HepG2 (cell line): ENCODE measurements around the gene ZFP14. TPM values are rescaled to one million over a fixed set of nuclear protein-coding genes. Genes with fewer than 3 reads are reported as not detected.

Experiments
- ATAC-seq: fragments of 200-7000 bp; cut with Tn5 transposase; 3 replicates; pipeline ENCODE4 v1.9.1; 2020; ENCODE audit warnings: mild to moderate bottlenecking, moderate library complexity
- BruUV-seq: library from RNA; stranded (reverse); fragments of 400-500 nt; replicated peaks from 2 replicates; lab custom pipeline; 2021; lab: Mats Ljungman, UMichigan
- CTCF ChIA-PET: fragments of 300-600 bp; formaldehyde crosslinking; extraction: SDS; loops from one replicate; lab custom pipeline; 2021; ENCODE audit warnings: low total read pairs, inconsistent platforms, low intra/inter-chr PET ratio; lab: Yijun Ruan, JAX
- POLR2A ChIA-PET: fragments of 350-600 bp; sonication (Branson Sonifier 250); formaldehyde crosslinking; loops from one replicate; lab custom pipeline; 2020; ENCODE audit warnings: antibody characterized with exemption, inconsistent platforms; lab: Yijun Ruan, JAX
- DNase-seq: peaks from one replicate; pipeline ENCODE4 v3.0.0-alpha.2; 2015; ENCODE audit warnings: low spot score
- FAIRE-seq: peaks from 3 replicates; lab custom pipeline; 2011; peaks lifted over from hg19 to GRCh38; lab: Jason Lieb, UNC
- H2AFZ ChIP-seq: one replicate; pipeline ENCODE4 v1.6.1; 2011; ENCODE audit warnings: low read length, inconsistent platforms
- H3K27ac ChIP-seq: fragments of 300-600 bp; 3 replicates; pipeline ENCODE4 v1.8.0; 2011; ENCODE audit warnings: mixed run types, mild to moderate bottlenecking, mixed read lengths, low read length, inconsistent platforms; ENCODE audit not compliant: insufficient read depth; ENCODE audit errors: extremely low read length
- H3K27me3 ChIP-seq, 2 experiments: fragments of 200-600 bp in 1 of 2; 2 replicates in 1 of 2; 3 replicates in 1 of 2; pipeline versions ENCODE4 v1.6.0 to v1.8.0; 2011; ENCODE audit warnings: low read length in 2 of 2, mild to moderate bottlenecking in 2 of 2, moderate library complexity in 2 of 2, inconsistent platforms in 1 of 2; ENCODE audit not compliant: insufficient read depth in 2 of 2, control insufficient read depth in 1 of 2
- H3K36me3 ChIP-seq, 2 experiments: fragments of 200-600 bp in 1 of 2; replicated peaks in 1 of 2; 2 replicates in 1 of 2; 3 replicates in 1 of 2; pipeline versions ENCODE4 v1.5.1 to v1.8.0; 2011; ENCODE audit warnings: low read length in 2 of 2, inconsistent platforms in 1 of 2; ENCODE audit not compliant: insufficient read depth in 2 of 2, control insufficient read depth in 1 of 2
- H3K4me1 ChIP-seq: 2 replicates; pipeline ENCODE4 v1.5.1; 2012; ENCODE audit warnings: low read length, inconsistent platforms; ENCODE audit not compliant: insufficient read depth
- H3K4me2 ChIP-seq: 2 replicates; pipeline ENCODE4 v1.6.0; 2011; ENCODE audit warnings: low read depth, low read length, inconsistent platforms
- H3K4me3 ChIP-seq, 3 experiments: fragments of 200-600 bp in 1 of 3; sonication (generic), shearing (Covaris generic) in 1 of 3; replicated peaks in 1 of 3; 2 replicates each; pipeline ENCODE4 v1.5.1; 2011 to 2016; ENCODE audit warnings: low read length in 3 of 3, inconsistent platforms in 2 of 3, low read depth in 2 of 3, mild to moderate bottlenecking in 2 of 3, control low read depth in 1 of 3, mixed read lengths in 1 of 3; ENCODE audit not compliant: insufficient read depth in 1 of 3
- H3K79me2 ChIP-seq: one replicate; pipeline ENCODE4 v1.6.1; 2011; ENCODE audit warnings: low read length, inconsistent platforms; ENCODE audit not compliant: insufficient read depth
- H3K9ac ChIP-seq: 2 replicates; pipeline ENCODE4 v1.6.0; 2011; ENCODE audit warnings: mild to moderate bottlenecking, low read depth, low read length, inconsistent platforms; ENCODE audit not compliant: insufficient read depth
- H3K9me3 ChIP-seq: 2 replicates; pipeline ENCODE4 v1.5.1; 2012; ENCODE audit warnings: mild to moderate bottlenecking, low read length
- H4K20me1 ChIP-seq: 2 replicates; pipeline ENCODE4 v1.6.0; 2011; ENCODE audit warnings: inconsistent platforms, mild to moderate bottlenecking, low read length, moderate library complexity; ENCODE audit not compliant: insufficient read depth
- MTA3 ChIP-seq: sonication (generic); formaldehyde crosslinking; IDR thresholded peaks from 2 replicates; pipeline ENCODE4 v1.4.0; 2020; ENCODE audit warnings: missing genetic modification reagents
- RELA ChIP-seq: sonication (generic); formaldehyde crosslinking; IDR thresholded peaks from 2 replicates; pipeline ENCODE4 v1.4.0; 2020; ENCODE audit warnings: missing genetic modification reagents
- RXRB ChIP-seq: IDR thresholded peaks from 2 replicates; pipeline ENCODE4 v1.6.1; 2016; ENCODE audit warnings: borderline replicate concordance, missing genetic modification reagents, missing compliant biosample characterization
- SMAD1 ChIP-seq: sonication (generic); formaldehyde crosslinking; IDR thresholded peaks from 2 replicates; pipeline ENCODE4 v1.4.0; 2020; ENCODE audit warnings: missing genetic modification reagents, low read depth, mild to moderate bottlenecking, borderline replicate concordance
- SMARCC2 ChIP-seq: fragments of 450-650 bp; IDR thresholded peaks from 2 replicates; pipeline ENCODE4 v1.6.1; 2017; ENCODE audit warnings: antibody characterized with exemption, mild to moderate bottlenecking
- SMARCE1 ChIP-seq: fragments of 450-650 bp; IDR thresholded peaks from 2 replicates; pipeline ENCODE4 v1.6.1; 2017; ENCODE audit warnings: borderline replicate concordance
- UBTF ChIP-seq: sonication (generic); formaldehyde crosslinking; IDR thresholded peaks from 2 replicates; pipeline ENCODE4 v1.4.0; 2020; ENCODE audit warnings: mild to moderate bottlenecking, missing genetic modification reagents
- ZBTB14 ChIP-seq: sonication (generic); formaldehyde crosslinking; IDR thresholded peaks from 2 replicates; pipeline ENCODE4 v1.4.0; 2020; ENCODE audit warnings: missing genetic modification reagents
- ZNF317 ChIP-seq: sonication (generic); formaldehyde crosslinking; IDR thresholded peaks from 2 replicates; pipeline ENCODE4 v1.5.0; 2020; ENCODE audit warnings: mild to moderate bottlenecking, missing genetic modification reagents
- ZNF558 ChIP-seq: sonication (generic); formaldehyde crosslinking; IDR thresholded peaks from 2 replicates; pipeline ENCODE4 v1.9.0; 2022; ENCODE audit warnings: mild to moderate bottlenecking, missing genetic modification reagents, borderline replicate concordance
- ZNF7 ChIP-seq: IDR thresholded peaks from 2 replicates; pipeline ENCODE4 v1.6.1; 2016; ENCODE audit warnings: missing biosample characterization, missing genetic modification reagents
- WGBS: methylation state at CpG from one replicate; pipeline ENCODE4 v1.1.6; 2017; ENCODE audit warnings: low lambda C conversion rate; 5-methylcytosine and 5-hydroxymethylcytosine counted together
- in situ Hi-C: cut with HindIII; loops from 2 replicates; pipeline ENCODE4 v1.10.0; 2017; ENCODE audit warnings: low pct_unique_long_range_greater_than_20kb; ENCODE audit not compliant: extremely low pct_ligation_motif_present
- intact Hi-C: fragments of 100-400 bp; cut with micrococcal nuclease; formaldehyde crosslinking; loops from one replicate; pipeline ENCODE4 v1.10.0; 2022; ENCODE audit not compliant: unreplicated experiment
- polyA plus RNA-seq, 8 experiments: library from polyadenylated mRNA; depleted of rRNA in 3 of 8; stranded (reverse) in 7 of 8; unstranded in 1 of 8; fragments of >200 nt; fragmentation: Illumina TruSeq in 4 of 8; extraction: Trizol in 4 of 8; gene quantifications; 2 replicates each; pipeline versions ENCODE4 v1.2.1 to v1.2.3, GENCODE V29; 2011 to 2016; ENCODE audit warnings: low read depth in 4 of 8, missing spikeins in 1 of 8, mixed read lengths in 1 of 8; ENCODE audit not compliant: insufficient read depth in 1 of 8
- total RNA-seq, 5 experiments: library from RNA; depleted of rRNA; stranded (reverse); fragments of >200 nt; fragmentation: Illumina TruSeq; extraction: Trizol; gene quantifications; 2 replicates each; pipeline ENCODE4 v1.2.3, GENCODE V29; 2016; ENCODE audit warnings: low read depth in 1 of 5
- TF ChIP-seq, protein P1 (sequence below): sonication (generic); formaldehyde crosslinking; IDR thresholded peaks from 2 replicates; pipeline ENCODE4 v1.4.0; 2020; ENCODE audit warnings: mild to moderate bottlenecking, missing genetic modification reagents
- TF ChIP-seq, protein P2 (sequence below): sonication (generic); formaldehyde crosslinking; IDR thresholded peaks from 2 replicates; pipeline ENCODE4 v1.4.0; 2020; ENCODE audit warnings: low read depth, mild to moderate bottlenecking, missing genetic modification reagents
- TF ChIP-seq, protein P3 (sequence below): sonication (generic); formaldehyde crosslinking; conservative IDR thresholded peaks from 2 replicates; pipeline ENCODE4 v1.5.0; 2020; ENCODE audit warnings: missing genetic modification reagents

ZFP14 gene
- total and polyA plus RNA-seq, 2 of the 13 experiments (the other 11 are each of a cell fraction or from before 2014, with no cell fraction given): 2.0 to 5.0 TPM

DNA sequence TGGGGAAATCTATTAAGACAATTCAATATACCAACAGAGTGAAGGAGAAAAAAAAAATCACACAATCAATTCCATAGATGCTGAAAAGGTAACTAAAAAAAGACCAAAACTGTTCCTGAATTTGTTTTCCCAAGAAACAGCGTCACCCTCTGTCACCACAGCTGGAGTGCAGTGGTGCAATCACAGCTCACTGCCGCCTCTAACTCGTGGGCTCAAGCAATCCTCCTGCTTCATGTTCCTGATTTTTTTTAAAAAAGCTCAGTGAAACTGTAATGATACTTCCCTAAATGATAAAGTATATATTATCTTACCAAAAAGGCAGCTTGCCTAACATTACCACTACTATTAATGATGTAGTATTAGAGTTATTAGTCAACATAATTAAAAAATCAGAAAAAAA is 19.6 kb upstream of the ZFP14 start:
- 54% methylated on average over 3 of the region's 3 CpGs for WGBS
- Histone ChIP-seq H3K4me2 (no peak overlapping the region), H3K4me1 (no peaks in the 10 kb centered on the region), H3K79me2 (no peaks in the 10 kb centered on the region), H3K9me3 (peaks cover 43% of the 10 kb centered on the region), H4K20me1 (no peaks in the 10 kb centered on the region), H3K36me3 (peaks cover 4 to 22% of the 10 kb centered on the region in 2 experiments; a peak in 4 of 5 replicates), H3K27me3 (no peaks in the 10 kb centered on the region), H3K9ac (no peak overlapping the region), H3K4me3 (no peak overlapping the region), H3K27ac (no peak overlapping the region), H2AFZ (no peak overlapping the region)
- DNase-seq (no peak), ATAC-seq (no peak), FAIRE-seq (no peak)
- in situ Hi-C loops (no loop called here), intact Hi-C loops (no loop called here)
- ChIA-PET POLR2A (no interaction called here), CTCF (no interaction called here)
- no TSS peak for BruUV-seq
- TF ChIP-seq UBTF (CRISPR knock-in tag) (no peak), ZNF317 (CRISPR knock-in tag) (no peak), MTA3 (CRISPR knock-in tag) (no peak), ZNF7 (CRISPR knock-in tag) (no peak), ZNF558 (no peak), RELA (CRISPR knock-in tag) (no peak), SMAD1 (no peak), ZBTB14 (CRISPR knock-in tag) (no peak), SMARCE1 (no peak), RXRB (CRISPR knock-in tag) (no peak), SMARCC2 (no peak)
- TF ChIP-seq, protein P1, sequence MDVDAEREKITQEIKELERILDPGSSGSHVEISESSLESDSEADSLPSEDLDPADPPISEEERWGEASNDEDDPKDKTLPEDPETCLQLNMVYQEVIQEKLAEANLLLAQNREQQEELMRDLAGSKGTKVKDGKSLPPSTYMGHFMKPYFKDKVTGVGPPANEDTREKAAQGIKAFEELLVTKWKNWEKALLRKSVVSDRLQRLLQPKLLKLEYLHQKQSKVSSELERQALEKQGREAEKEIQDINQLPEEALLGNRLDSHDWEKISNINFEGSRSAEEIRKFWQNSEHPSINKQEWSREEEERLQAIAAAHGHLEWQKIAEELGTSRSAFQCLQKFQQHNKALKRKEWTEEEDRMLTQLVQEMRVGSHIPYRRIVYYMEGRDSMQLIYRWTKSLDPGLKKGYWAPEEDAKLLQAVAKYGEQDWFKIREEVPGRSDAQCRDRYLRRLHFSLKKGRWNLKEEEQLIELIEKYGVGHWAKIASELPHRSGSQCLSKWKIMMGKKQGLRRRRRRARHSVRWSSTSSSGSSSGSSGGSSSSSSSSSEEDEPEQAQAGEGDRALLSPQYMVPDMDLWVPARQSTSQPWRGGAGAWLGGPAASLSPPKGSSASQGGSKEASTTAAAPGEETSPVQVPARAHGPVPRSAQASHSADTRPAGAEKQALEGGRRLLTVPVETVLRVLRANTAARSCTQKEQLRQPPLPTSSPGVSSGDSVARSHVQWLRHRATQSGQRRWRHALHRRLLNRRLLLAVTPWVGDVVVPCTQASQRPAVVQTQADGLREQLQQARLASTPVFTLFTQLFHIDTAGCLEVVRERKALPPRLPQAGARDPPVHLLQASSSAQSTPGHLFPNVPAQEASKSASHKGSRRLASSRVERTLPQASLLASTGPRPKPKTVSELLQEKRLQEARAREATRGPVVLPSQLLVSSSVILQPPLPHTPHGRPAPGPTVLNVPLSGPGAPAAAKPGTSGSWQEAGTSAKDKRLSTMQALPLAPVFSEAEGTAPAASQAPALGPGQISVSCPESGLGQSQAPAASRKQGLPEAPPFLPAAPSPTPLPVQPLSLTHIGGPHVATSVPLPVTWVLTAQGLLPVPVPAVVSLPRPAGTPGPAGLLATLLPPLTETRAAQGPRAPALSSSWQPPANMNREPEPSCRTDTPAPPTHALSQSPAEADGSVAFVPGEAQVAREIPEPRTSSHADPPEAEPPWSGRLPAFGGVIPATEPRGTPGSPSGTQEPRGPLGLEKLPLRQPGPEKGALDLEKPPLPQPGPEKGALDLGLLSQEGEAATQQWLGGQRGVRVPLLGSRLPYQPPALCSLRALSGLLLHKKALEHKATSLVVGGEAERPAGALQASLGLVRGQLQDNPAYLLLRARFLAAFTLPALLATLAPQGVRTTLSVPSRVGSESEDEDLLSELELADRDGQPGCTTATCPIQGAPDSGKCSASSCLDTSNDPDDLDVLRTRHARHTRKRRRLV (CRISPR knock-in tag): no peak
- TF ChIP-seq, protein P2, sequence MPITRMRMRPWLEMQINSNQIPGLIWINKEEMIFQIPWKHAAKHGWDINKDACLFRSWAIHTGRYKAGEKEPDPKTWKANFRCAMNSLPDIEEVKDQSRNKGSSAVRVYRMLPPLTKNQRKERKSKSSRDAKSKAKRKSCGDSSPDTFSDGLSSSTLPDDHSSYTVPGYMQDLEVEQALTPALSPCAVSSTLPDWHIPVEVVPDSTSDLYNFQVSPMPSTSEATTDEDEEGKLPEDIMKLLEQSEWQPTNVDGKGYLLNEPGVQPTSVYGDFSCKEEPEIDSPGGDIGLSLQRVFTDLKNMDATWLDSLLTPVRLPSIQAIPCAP (CRISPR knock-in tag): no peak
- TF ChIP-seq, protein P3, sequence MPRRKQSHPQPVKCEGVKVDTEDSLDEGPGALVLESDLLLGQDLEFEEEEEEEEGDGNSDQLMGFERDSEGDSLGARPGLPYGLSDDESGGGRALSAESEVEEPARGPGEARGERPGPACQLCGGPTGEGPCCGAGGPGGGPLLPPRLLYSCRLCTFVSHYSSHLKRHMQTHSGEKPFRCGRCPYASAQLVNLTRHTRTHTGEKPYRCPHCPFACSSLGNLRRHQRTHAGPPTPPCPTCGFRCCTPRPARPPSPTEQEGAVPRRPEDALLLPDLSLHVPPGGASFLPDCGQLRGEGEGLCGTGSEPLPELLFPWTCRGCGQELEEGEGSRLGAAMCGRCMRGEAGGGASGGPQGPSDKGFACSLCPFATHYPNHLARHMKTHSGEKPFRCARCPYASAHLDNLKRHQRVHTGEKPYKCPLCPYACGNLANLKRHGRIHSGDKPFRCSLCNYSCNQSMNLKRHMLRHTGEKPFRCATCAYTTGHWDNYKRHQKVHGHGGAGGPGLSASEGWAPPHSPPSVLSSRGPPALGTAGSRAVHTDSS: no peak
